GM15510 (cell line): ENCODE results near the gene CAB39L.

ENCODE experiments used
- POLR2A ChIP-seq: IDR thresholded peaks from 3 replicates; pipeline ENCODE4 v1.6.1; 2011; ENCODE audit warnings: borderline replicate concordance; ENCODE audit not compliant: insufficient read length; ENCODE audit errors: extremely low read depth

The CAB39L gene

GRCh38 chr13:49272296-49272695 is 171.6 kb downstream of the CAB39L start:
- no peak for TF ChIP-seq POLR2A

GRCh38 chr13:49271264-49271663 is 172.6 kb downstream of the CAB39L start:
- TF ChIP-seq POLR2A, result no peak

GRCh38 chr13:49265822-49266221 is 178.0 kb downstream of the CAB39L start:
- TF ChIP-seq POLR2A, result no peak

DNA sequence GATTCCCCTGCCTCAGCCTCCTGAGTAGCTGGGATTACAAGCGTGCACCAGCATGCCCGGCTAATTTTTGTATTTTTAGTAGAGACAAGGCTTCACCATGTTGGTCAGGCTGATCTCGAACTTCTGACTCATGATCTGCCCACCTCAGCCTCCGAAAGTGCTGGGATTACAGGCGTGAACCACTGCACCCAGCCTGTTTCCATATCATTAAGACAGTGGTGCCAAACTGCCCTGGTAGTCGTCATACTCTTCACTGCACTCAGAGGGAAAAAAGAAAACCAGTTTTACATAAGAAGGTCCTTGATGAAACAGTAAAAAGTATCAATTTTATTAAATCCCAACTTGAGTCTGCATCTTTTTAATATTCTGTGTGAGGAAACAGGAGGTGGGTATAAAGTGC is 181.2 kb downstream of the CAB39L start:
- TF ChIP-seq POLR2A, result no peak

DNA sequence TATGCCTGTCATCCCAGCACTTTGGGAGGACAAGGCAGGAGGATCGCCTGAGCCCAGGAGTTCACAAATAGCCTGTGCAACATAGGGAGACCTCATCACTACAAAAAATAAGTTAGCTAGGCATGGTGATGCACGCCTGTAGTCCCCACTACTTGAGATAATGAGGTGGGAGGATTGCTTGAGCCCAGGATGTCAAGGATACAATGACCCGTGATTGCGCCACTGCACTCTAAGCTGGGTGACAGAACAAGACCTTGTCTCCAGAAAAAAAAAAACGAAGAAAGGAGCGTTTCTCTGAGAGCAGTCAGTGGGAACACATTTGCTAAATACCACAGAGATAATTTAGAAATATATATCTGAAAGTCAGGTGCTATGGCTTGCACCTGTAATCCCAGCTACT is 184.3 kb downstream of the CAB39L start:
- TF ChIP-seq POLR2A, result no peak
